MM.1S (cell line): ENCODE measurements around the gene DSCAML1.

Experiments used
- CTCF ChIP-seq: fragments of 300-600 bp; sonication (generic); IDR thresholded peaks from 2 replicates; pipeline ENCODE4 v1.5.1; 2016; ENCODE audit warnings: antibody characterized with exemption, low read length, mixed read lengths
- EZH2 ChIP-seq: fragments of 300-600 bp; sonication (generic); optimal IDR thresholded peaks from 2 replicates; pipeline ENCODE3; 2017; ENCODE audit warnings: low read depth, mild to moderate bottlenecking, antibody characterized with exemption, low read length, mixed read lengths
- EZH2phosphoT487 ChIP-seq: fragments of 300-600 bp; sonication (generic); IDR thresholded peaks from 2 replicates; pipeline ENCODE4 v1.6.1; 2018; ENCODE audit warnings: antibody characterized with exemption, low read length

GRCh38 chr11:117820071-117820470 lies 23.1 kb upstream of the DSCAML1 start:
- TF ChIP-seq CTCF (no peak), EZH2 (no peak), EZH2phosphoT487 (no peak)
